ENCODE results near the gene PDPK1.
A peak's percentile ranks its signal among the peaks of the same experiment; 100 is the strongest.
"Not testable (repeated sequence)": the region's sequence is repeated elsewhere in the genome, so short reads cannot be mapped to it uniquely, and the experiment has no call there.

The PDPK1 gene

DNA sequence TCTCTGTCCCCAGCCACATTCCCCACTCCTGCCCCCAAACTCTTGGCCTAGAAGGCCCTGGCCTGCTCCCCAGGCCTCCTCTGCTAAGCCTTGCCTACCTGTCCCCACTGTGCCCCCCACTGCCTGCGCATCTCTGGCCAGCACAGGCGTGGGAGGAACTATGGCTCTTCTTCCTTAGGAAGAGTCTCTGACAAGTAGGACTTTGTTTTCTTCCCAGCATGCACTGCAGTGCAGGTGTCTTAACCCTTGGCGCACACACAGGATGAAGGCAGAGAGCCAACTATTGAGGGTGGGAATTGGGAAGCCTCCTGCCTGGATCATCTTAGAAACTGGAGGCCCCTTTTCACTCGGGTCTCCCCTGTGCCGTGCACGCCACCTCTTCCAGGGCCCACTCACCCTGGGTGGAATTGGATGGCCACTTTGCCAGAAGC is 14.0 kb upstream of the PDPK1 start:
- DNase-seq (ENCODE audit: low read depth in 2 of 2), result no peak

DNA sequence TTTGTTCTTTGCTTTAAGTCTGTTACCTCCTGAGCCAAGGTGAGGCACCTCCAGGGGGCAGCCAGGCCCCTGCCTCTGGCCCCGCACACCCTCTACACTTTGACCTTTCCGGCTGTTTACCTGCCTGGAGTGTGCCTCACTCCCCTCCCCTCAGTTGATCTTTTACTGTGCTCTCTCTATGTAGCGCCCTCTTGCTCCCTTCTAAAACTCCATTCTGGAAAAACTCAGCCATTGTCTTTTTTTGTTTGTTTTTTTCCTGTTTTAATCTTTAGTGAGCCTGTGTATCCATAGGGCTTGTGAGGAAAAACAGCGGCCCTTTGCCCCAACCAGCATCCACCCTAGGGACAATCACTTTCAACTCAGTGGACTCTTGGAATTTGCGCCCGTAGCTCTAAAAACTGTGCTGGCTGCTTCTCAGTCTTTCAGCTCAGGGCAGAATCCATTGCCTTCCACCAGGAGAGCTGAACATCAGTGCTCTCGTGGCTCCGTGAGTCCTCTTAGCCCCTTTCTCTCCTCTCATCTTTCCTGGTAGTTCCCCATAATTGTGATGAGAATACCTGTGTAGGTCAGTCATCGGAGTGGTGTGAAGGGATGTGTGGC is 13.4 kb upstream of the PDPK1 start:
- DNase-seq (ENCODE audit: low read depth in 2 of 2), result no peak

GRCh38 chr16:2526135-2526534 is 11.7 kb upstream of the PDPK1 start:
- DNase-seq (ENCODE audit: low read depth in 2 of 2), result no peak

GRCh38 chr16:2527071-2527783 is 10.6 kb upstream of the PDPK1 start:
- DNase-seq (ENCODE audit: low read depth in 2 of 2), result no peak

DNA sequence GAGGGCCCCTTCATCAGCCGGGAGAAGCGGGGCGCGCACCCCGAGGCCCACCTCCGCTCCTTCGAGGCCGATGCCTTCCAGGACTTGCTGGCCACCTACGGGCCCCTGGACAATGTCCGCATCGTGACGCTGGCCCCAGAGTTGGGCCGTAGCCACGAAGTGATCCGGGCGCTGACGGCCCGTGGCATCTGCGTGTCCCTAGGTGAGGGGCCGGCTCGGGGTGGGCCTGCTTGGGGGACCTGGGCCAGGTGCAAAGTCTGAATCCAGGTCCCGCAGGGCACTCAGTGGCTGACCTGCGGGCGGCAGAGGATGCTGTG is 10.1 kb upstream of the PDPK1 start:
- no peak for DNase-seq (ENCODE audit: low read depth in 2 of 2)

GRCh38 chr16:2528161-2529060 is 9.4 kb upstream of the PDPK1 start:
- no peak for DNase-seq (ENCODE audit: low read depth in 2 of 2)

- DNase-seq (ENCODE audit: low read depth in 2 of 2), result no peak
Measured at GRCh38 chr16:2529061-2529931, 8.5 kb upstream of the PDPK1 start.

- DNase-seq (ENCODE audit: low read depth in 2 of 2), result no peak
Measured at GRCh38 chr16:2529961-2530628, 7.7 kb upstream of the PDPK1 start.

- DNase-seq (ENCODE audit: low read depth in 2 of 2), result no peak
Measured at GRCh38 chr16:2530629-2531318, 7.0 kb upstream of the PDPK1 start.

DNA sequence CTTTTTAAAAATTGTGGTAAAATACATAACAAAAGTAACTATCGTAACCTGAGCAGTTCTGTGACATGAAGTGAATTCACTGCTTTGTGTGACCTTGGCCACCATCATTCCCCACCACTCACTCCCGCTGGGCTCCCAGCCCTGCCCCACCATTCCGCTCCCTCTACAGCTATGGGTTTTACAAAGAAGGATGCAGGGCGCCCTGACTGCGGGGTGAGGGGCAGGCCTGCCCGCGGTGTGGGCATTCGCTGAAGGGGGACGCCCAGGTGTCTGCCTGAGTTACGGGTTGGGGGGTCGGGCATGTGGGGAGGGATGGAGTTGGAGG is 6.5 kb upstream of the PDPK1 start, which contains the start of gene CEMP1:
CEMP1 (minus strand) TSS at position 38 of the 325 bp plus-strand sequence. CDS start 335 bp downstream, outside the sequence.
- DNase-seq (ENCODE audit: low read depth in 2 of 2), result no peak

- peak; percentile 94 to 97 for DNase-seq (ENCODE audit: low read depth in 2 of 2)
Measured at GRCh38 chr16:2531696-2532493, 5.9 kb upstream of the PDPK1 start.

DNA sequence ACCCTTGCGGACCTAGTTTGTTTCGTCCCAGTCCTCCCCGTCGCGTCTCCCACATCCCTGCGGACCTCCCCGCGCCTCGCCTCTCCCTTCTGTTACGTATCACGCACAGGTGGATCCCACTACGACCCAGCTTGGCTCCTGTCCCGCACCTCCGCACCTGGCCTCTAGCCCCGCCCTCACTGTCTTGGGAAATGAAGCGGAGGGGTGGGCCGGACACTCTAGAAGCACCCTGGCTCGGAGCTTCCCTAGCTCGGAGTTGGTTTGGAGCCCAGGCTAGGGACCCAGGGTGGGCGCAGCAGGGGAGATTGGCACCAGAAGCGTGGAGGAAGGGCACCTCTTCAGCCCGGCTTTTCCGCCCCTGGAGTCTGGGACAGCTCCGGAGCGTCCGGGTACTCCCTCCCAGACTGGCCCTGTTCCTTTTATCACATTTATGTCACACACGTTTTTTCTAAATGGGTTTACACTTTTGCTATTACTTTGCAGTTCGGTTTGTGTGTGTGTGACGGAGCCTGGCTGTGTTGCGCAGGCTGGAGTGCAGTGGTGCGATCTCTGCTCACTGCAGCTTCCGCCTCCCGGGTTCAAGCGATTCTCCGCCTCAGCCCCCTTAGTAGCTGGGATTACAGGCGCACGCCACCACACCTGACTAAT is 5.2 kb upstream of the PDPK1 start:
- peak; percentile 51 to 53 for DNase-seq (ENCODE audit: low read depth in 2 of 2)

GRCh38 chr16:2533142-2533755 is 4.6 kb upstream of the PDPK1 start:
- DNase-seq (ENCODE audit: low read depth in 2 of 2), result not testable (repeated sequence)

GRCh38 chr16:2533912-2534311 is 3.9 kb upstream of the PDPK1 start:
- DNase-seq (ENCODE audit: low read depth in 2 of 2), result no peak

- DNase-seq (ENCODE audit: low read depth in 2 of 2), result not testable (repeated sequence)
Measured at GRCh38 chr16:2534335-2534734, 3.5 kb upstream of the PDPK1 start.

GRCh38 chr16:2535625-2536013 is 2.2 kb upstream of the PDPK1 start:
- DNase-seq (ENCODE audit: low read depth in 2 of 2), result no peak

GRCh38 chr16:2539192-2539844 is 1.5 kb downstream of the PDPK1 start:
- not testable (repeated sequence) for DNase-seq (ENCODE audit: low read depth in 2 of 2)

- peak in 1 of 2 donors; percentile 41 for DNase-seq (ENCODE audit: low read depth in 2 of 2)
Measured at GRCh38 chr16:2539845-2540458, 2.1 kb downstream of the PDPK1 start.
